GM12891 (cell line): Measurements from ENCODE around the gene ASB18.

Experiments
- PAX5 ChIP-seq: IDR thresholded peaks from 2 replicates; pipeline ENCODE4 v1.6.1; 2011; ENCODE audit warnings: low read length, moderate library complexity, mild to moderate bottlenecking; ENCODE audit not compliant: insufficient read depth, severe bottlenecking
- POLR2A ChIP-seq: IDR thresholded peaks from 2 replicates; pipeline ENCODE4 v1.6.1; 2011; ENCODE audit warnings: low read depth, low read length, control low read depth
- POLR2AphosphoS5 ChIP-seq: IDR thresholded peaks from 2 replicates; pipeline ENCODE4 v1.6.1; 2011; ENCODE audit warnings: low read depth, low read length, control low read depth
- SPI1 ChIP-seq: IDR thresholded peaks from 2 replicates; pipeline ENCODE4 v1.6.1; 2011; ENCODE audit warnings: low read depth, low read length, control low read depth

GRCh38 chr2:236282406-236282805 is 18.2 kb upstream of the ASB18 start:
- TF ChIP-seq POLR2A, result no peak
- no peak for TF ChIP-seq POLR2AphosphoS5
- TF ChIP-seq PAX5, result no peak
- TF ChIP-seq SPI1, result no peak
